Activated naive CD4-positive, alpha-beta T cell treated with anti-CD3 and anti-CD28 coated beads, Interleukin-2, amount 50 U/mL, for 72 hours (primary cell): ENCODE data around the gene POTEE. TPM values are rescaled to one million over a fixed set of nuclear protein-coding genes. Genes with fewer than 3 reads are reported as not detected.

ENCODE experiments used
- total RNA-seq, 2 donors: library from RNA; stranded (reverse); gene quantifications; one replicate each; pipeline ENCODE4 v1.2.3, GENCODE V29; 2022

Gene POTEE
- total RNA-seq, 2 donors from 2014 or later = 0.60 to 0.66 TPM

Other genes with a start within 250 kb of the POTEE start
- gene FAM168B, start 116.1 kb upstream of the POTEE start, total RNA-seq = 10 to 100 TPM; 61.5 to 69.9 TPM
- 10 to 100 TPM; 49.1 to 81.2 TPM for gene PLEKHB2, start 104.2 kb upstream of the POTEE start, total RNA-seq
- not detected for gene RAB6D, start 154.6 kb downstream of the POTEE start, total RNA-seq